GM18858 (cell line): Measurements from ENCODE around the gene URB1.
"Not testable (repeated sequence)": the region's sequence is repeated elsewhere in the genome, so short reads cannot be mapped to it uniquely, and the experiment has no call there.

Source experiments
- ATAC-seq: cut with Tn5 transposase; IDR thresholded peaks from one replicate; pipeline ENCODE4 v1.9.1; 2021; ENCODE audit not compliant: unreplicated experiment

Gene URB1

DNA sequence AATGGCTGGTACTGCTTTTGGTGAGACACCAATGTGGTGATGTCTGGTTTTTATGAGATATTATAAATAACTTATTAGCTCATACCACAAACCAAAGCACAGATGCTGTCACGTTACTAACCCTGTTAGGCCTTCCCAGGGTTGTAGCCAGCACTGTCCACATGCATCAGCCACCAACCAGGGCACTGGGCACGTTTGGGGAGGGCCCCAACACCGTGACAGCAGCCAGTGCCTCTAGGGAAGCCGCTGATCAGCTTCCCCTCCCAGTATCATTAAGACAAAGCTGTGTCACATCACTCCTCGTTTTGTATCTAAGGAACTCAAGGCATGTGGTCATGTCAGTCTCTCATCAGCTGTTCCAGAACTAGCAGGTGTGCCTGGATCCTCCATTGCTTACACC lies 13.9 kb downstream of the URB1 start:
- no peak for ATAC-seq

DNA sequence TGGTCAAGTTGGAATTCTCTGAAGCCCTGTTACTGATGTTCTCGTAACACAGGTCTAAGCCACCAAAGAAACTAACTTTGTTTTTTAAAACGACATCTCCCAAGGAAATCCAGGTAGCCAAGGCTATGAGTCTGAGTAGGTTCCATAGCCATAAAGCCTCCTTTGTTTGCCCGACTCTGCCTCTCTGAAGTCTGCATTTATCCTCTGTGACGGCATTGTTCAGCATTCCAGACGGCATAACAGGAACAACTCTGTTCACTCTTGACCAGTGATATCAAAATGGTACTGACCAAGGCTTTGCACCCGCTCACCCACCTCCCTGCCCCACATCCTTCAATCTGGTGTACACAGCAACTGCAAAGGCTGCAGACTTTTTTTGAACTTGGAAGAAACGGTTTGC lies 14.8 kb downstream of the URB1 start:
- ATAC-seq = no peak

DNA sequence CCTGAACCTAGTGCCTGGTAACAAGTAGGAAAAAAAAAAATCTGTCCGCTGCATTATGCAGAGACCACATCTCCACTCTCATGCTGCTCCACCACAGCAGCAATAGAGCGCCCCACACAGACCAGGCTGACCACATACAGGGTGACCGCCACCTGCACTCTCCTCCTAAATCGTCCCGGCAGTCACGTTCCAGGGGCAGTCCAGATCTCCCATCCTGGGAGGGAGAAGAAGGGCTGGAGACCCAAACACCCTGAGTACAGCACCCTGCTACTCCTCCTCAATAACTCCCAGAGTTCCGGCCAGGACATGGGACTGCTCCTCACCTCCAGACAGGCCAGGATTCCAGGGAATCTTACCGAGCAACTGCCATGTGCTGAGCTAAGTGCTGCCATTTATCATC lies 15.3 kb downstream of the URB1 start:
- no peak for ATAC-seq

DNA sequence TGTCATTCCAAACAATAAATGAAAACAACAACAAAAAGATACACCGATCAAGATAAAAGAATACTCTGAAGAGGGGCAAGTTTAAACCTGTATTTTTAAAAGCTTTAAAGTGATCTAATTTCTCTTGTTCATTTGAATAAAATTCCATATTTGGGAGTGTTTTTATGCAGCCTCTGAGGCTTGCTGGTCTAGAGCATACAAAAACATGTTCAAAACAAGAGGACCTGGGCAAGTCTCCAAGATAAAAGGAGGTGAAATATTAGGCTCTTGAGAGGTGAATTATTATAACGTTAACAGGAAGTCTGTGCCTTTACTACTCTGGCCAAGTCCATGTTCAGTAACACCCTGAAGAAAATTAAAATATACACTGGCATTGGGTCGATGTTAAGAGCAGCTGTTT lies 20.1 kb downstream of the URB1 start:
- no peak for ATAC-seq

DNA sequence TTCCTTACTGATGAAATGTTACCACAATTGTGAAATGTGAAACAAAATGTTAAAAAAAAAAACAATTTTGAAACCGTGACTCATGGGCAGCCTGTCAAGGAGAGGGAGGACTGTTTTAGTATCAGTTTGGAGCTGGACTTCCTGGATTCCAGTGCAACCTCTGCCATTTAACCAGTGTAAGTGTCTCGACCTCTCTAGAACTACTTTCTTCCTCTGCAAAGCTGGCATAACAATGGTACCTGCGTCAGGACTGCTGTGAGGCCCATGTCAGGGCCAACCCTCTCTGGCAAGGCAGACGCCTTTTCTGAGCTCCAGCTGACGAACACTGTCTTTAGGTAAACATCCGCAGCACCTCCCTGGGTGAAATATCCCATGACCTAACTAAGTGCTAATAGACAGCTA lies 20.9 kb downstream of the URB1 start:
- no peak for ATAC-seq

DNA sequence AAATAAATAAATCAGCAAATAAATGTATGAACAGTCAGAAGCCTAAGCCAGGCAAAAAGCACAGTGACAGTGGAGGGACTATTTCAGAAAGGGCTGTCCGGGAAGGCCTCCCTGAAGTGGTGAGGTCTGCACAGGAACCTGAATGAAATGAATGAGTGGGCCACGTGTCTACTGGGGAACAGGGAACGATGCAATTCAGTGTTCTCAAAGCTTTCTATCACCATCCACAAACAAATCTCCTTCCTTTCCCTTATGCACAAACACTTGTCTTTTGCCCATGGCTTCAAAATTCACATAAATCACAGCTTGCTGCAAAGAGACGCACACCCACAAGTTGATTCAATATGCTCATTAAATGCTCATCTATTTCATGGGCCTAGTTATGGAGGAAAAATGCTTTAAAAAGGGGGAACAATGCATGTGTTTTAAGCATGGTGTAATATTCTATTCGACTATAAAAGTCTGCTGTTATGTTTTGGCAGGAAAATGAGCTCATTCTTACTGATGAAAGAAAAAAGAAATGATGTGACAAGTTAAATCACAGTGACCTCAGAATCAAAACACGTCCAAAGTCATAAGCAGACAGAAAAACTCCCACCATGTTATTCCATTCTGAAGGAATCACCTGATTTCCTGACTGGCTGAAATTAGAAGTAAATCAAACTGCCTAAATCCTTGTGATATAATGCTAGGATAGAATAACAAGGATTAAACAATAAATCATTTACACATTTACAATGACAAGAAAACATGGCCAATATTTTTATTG lies 21.6 kb downstream of the URB1 start:
- ATAC-seq = no peak

DNA sequence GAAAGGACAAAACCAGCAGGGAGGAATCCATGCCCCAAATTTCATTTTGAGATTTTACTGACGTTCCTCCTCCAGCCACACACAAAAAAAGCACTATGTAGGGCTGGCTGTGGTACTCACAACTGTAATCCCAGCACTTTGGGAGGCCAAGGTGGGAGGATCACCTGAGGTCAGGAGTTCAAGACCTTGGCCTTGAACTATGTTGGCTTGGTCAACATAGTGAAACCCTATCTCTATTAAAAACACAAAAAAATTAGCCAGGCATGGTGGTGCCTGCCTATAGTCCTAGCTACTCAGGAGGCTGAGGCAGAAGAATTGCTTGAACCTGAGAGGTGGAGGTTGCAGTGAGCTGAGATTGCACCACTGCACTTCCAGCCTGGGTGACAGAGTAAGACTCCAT lies 23.9 kb downstream of the URB1 start:
- not testable (repeated sequence) for ATAC-seq

DNA sequence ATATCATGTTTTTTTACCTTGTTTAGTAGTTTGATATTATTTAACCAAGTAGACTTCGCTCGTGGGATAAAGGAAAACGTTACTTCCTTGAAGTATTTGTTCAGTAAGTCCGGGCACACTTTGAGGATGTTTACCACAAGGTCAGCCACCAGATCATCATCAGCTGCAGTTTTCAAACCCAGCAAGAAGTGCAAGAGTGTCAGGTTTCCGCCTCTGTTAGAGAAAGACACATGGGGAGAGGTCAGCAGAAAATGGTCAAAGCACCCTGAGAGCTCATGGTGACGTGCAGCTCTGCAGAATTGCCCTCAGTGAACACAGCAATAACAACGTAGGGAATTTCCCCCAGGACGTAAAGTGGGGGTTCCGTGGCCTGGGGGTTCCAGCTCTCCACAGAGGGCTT lies 24.4 kb downstream of the URB1 start:
- no peak for ATAC-seq

DNA sequence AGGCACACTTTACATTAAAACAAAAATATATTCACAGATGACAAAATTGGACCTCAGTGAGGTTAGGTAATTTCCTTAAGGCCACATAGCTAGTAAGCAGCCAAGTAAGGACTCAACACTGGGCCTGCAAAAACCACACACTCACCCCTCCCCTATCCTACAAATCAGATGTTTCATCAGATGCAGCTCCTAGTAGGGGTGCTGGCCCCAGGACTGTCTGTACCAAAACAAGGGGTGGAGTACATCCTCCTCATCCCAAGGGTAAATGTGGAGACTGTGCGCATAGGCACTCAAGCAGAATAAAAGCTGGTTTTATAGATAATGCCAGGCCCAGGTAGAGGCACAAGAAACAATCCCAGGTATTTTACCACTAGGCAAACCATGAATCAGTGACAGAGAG lies 25.7 kb downstream of the URB1 start:
- ATAC-seq = no peak

DNA sequence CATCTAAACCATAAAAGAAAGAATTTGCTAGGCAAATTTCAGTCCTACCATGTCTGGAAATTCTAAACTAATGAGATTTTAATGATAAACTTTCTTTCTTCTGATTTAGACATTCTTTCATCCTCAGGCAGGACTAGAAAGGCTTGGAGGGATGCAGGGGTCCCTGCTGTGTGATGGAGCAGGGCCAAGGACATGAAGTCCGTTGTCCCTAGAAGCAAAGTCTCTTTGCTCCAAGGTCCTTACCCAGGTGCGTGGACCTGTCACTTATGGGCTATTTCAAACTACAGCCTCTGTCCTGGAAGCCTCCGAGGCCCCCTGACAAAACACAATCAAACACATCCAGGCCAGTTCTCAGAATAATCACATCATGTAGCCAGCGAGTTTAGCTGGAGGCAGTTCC lies 26.6 kb downstream of the URB1 start:
- ATAC-seq = no peak

DNA sequence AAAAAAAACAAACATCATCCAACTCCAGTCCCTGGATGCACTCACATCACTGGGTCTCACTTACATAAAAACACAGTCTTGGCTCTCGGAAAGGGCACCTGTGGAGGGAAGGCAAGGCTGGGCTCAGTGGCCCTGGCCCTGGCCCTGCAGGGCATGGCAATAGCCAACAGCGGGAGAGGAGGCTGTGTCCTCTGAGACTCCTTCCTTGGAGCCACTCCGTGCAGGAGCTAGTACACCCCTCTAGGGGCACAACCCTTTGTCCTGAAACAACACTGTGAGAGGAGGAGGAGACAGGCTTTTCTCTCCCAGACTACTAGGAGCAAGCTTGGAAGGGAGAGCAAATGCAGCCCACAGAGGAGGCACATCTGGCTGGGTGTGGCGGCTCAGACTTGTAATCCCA lies 28.0 kb downstream of the URB1 start:
- ATAC-seq = no peak

DNA sequence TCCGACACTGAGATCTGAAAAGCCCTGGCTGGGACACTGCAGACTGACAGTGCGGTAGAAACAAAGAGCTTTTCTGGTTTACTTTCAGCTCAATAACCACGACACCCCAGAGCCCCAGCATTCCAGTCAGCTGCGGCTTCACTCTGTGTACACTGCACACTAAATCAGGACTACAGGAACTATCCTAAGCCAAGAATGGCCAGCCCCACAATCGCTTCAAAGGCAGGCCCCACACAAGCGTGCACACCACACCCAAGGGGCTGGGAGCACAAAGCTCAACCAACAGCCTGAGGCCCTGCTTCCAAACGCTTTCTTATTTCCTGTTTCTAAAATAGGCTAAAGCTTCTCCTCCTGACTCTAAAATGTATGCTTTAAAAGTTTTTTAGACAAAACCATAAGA lies 28.4 kb downstream of the URB1 start:
- no peak for ATAC-seq

DNA sequence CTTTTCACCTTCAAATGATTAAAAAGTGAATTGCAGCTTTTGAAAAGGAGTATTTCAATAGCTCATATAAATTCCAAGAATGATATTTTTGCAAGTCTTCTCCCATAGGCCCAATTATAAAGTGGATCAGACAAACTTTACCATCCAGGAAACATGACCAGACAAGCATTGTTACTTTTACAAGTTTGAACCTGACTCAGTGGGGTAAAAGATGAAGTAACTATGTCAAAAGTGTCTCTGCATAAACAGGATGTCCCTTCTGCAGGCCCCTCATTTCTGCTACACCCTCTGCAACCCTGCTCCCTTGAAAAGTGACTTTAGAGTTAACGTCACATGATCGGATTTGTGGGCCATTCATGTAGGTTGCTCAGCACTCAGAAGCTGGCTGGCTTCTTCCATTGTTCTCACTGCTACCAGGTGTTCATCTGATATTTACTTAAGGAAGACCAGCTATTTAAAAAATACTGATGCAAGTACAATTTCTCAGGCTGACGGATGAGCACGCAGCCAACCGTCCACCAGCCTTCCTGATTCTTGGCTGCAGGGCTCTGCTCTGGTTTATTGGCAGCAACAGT lies 32.3 kb downstream of the URB1 start:
- ATAC-seq = no peak

DNA sequence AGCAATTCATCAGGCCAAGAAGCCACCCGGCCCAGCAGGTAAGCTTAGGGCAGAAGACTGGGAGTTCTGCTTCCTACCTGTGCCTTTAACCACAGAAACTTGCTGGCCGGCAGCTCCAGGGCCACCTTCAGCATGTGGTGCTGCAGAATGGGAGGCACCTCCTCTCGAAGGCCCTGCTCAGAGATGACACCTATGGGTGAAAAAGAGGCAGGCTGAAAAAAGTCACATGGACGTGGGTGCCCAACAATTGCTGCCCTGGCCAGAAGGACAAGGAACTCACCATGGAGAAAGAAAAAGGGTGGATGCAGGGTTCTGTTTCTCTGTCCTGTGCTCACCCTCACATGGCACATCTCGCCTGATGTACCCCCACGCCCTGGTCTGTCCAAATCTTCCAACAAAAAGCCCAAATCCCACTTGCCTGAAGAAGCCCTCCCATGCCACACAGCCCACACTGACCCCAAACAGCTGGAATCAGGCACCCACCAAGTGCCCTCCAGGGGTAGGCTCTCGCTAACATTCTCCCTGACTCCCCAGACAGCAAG lies 33.0 kb downstream of the URB1 start:
- no peak for ATAC-seq

DNA sequence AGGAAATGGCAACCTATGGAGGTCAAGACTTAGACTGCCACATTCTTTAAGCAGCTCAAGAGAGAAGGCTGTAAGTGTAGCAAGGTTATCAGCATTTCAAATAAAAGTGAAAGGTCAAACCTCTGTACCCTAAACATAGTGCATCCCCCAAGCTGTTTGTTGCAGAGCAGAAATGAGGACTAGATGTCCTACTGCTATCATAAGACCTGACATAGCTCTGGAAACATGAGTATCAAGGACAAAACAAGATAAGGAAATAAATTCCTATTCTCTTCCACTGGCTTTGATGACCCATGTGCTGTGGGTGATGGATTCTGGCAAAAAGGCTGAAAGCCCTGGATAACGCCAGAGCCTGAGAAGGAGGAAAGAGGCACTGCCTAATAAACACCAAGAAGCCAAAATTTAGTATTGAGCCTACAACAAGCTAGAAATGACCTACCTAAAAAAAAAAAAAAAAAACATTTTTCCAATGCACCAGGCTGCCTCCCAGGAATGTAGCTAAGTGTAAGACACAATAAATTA lies 35.9 kb downstream of the URB1 start:
- no peak for ATAC-seq

DNA sequence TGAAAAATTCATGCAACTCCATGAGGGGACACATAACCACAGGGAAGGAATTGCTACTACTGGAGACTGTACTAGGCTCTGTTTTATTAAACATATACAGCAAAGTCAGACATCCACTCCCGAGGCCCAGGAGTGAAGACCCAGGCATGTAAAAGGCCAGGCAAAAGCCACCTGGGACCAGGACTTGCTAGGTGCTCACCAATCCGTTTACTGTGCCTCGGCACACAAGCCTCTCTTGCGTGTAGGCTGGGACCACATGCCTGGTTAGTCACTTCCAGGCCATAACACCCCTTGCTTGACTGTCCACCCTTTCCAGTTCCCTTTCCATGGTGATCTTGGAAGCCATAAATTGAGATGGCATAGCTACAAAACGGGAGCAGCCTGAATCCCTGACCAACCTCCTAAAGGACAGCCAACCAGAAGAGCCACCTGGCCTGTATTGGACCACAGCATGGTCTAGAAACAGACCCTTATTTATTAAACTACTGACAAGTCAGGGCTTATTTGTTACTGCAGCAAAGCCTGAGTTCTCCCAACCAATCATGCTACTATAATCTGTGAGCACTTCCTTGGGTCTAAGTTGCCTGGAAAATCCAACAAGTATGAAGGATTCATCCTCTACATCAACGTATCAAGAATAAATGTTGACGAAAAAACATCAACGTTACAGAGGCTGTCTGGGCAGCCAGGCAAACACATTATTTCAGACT lies 39.7 kb downstream of the URB1 start:
- no peak for ATAC-seq

DNA sequence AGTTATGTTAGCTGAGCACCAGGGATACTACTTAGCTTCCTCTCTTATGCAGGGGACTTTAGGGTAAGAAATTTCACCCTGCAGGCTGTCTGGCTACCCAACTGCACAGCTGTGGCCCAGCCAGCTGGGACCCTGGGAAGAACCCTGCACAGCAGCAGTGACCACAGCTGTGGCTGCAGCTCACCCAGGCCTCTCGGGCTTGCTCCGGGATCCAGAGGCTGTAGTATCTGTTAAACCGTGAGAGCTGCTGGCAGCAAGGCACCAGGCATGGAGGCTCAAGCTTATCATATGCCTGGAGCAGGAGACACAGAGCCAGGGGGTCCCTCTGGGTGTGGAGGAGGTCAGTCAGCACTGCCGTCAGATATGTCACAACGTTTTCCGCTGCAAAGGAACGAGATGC lies 40.3 kb downstream of the URB1 start:
- ATAC-seq = no peak

DNA sequence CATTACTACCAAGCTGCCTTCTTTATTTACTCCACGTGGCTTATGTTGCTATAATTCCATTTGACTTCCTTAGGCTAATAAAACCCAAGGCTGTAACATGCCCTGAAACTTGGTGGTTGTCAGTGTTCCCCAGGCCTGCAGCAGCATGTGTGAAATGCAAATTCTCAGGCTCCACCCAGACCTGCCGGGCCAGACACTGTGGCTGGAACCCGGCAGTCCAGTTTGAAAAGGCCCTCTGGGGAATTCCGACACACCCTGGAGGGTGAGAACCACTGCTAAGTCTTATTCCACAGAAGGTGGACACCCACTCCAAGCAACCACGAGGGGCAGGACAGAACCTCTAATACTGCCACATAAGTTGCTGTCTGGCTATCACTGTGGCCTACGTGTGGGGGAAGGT lies 41.4 kb downstream of the URB1 start:
- ATAC-seq = no peak

DNA sequence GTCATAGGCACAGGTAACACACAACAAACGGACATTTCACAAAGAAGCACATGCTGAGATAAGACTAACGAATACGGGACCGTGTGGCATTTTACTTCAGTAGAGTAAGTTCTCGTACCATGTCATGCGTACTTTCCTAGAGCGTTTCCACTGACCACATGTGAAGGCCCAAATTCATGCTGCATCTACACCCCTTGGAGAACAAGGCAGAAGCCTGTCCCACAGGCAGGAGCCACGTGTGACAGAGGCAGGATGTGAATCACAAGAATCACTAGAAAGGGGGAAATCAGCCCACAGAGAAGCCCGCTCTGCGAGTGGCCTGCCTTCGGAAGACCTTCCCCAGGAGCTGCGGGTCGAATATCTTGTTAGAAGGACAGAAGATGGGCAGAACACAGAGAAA lies 41.8 kb downstream of the URB1 start:
- ATAC-seq = no peak

DNA sequence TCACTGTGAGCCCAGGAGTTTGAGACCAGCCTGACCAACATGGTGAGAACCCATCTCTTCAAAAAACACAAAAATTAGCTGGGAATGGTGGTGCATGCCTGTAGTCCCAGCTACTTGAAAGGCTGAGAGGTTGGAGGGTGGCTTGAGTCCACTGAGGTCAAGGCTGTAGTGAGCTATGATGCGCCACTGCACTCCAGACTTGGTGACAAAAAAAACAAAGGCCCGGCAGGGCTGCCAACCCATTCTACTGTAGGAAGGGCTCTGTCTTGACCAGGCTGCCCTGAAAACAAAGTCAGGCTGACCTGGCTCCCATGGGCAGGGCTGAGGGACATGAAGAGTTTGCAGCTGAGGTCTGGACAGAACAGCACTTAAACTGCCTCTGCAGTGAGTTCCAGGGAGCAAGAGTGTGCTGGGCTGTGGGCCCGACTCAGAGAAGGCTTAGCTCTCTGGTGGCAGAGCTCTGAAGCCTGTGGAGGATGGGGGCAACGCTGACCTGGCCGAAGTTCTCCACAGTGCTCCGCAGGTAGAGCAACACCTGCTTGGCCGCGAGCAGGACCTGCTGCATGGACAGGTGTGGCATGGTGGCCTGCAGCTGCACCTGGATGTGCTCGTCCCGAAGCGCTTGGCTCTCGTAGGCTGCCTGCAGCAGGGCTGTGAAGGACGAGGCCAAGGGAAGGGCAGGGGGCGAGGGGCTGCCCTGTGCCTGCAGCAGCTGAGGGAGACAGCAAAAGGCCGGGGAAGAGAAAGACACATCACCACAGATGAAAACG lies 42.4 kb downstream of the URB1 start:
- ATAC-seq = no peak

DNA sequence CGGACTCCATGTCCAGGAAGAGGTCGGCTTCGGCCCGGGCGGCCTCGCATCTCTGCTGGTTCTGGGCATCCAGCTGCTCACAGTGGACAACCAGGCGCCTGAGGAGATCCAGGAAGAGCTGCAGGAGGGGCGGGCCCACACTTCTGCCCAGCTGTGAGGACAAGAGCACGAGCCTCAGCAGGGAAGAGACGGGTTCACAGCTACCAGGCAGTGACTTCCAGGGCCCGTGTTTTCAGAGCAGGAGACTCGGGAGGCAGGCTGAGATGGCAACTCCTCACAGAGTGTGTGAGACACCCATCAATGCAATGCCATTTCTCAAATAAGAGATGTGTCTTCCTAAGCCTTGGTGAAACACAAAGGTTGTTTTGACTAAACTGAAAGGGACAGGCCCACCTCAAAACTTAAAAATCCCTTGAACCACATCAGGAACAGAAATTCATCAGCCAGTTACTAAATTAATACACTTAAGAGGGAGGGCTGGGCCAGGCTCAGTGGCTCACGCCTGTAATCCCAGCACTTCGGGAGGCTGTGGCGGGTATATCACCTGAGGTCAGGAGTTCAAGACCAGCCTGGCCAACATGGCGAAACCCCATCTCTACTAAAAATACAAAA lies 43.4 kb downstream of the URB1 start:
- no peak for ATAC-seq
